ENCODE measurements around the gene DIO3.

DNA sequence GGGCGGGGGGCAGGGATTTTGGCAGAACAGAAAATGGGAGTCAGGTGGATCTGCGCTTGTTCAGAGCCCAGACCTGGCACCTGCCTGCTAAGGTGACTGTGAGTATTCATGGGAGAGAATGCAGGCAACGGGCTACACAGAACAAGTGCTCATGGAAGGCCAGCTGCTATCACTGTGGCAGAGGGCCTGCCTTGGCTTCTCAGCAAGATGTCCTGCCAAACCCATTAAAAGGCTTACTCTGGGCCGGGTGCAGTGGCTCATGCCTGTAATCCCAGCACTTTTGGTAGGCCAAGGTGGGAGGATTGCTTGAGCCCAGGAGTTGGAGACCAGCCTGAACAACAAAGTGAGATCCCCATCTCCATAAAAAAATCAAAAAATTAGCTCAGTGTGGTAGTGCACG lies 21.0 kb downstream of the DIO3 start:
- TF ChIP-seq, protein P1, sequence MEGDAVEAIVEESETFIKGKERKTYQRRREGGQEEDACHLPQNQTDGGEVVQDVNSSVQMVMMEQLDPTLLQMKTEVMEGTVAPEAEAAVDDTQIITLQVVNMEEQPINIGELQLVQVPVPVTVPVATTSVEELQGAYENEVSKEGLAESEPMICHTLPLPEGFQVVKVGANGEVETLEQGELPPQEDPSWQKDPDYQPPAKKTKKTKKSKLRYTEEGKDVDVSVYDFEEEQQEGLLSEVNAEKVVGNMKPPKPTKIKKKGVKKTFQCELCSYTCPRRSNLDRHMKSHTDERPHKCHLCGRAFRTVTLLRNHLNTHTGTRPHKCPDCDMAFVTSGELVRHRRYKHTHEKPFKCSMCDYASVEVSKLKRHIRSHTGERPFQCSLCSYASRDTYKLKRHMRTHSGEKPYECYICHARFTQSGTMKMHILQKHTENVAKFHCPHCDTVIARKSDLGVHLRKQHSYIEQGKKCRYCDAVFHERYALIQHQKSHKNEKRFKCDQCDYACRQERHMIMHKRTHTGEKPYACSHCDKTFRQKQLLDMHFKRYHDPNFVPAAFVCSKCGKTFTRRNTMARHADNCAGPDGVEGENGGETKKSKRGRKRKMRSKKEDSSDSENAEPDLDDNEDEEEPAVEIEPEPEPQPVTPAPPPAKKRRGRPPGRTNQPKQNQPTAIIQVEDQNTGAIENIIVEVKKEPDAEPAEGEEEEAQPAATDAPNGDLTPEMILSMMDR (IDR thresholded peaks at IDR 0.05; ENCODE audit: borderline replicate concordance, extremely low read depth, low read length, poor library complexity, severe bottlenecking): no peak
- no peak for TF ChIP-seq EZH2 (IDR thresholded peaks at IDR 0.05; ENCODE audit: borderline replicate concordance, low read depth, low read length, severe bottlenecking)

Measured in DND-41 (cell line).